T-cell (primary cell): ENCODE data around the gene NPC1L1. TPM values are rescaled to one million over a fixed set of nuclear protein-coding genes. Genes with fewer than 3 reads are reported as not detected.

Experiments
- ATAC-seq, 4 experiments: fragments of 200-7000 bp in 3 of 4; fragments of 150-1000 bp in 1 of 4; cut with Tn5 transposase; replicated peaks in 1 of 4; 1 replicate in 3 of 4; 2 replicates in 1 of 4; pipeline ENCODE4 v1.10.0; 2021; ENCODE audit warnings: moderate library complexity in 3 of 4, mild to moderate bottlenecking in 2 of 4, moderate number of reproducible peaks in 1 of 4
- CTCF ChIA-PET, 2 donors: fragments of 300-600 bp; sonication (Branson Sonifier 250); formaldehyde crosslinking; loops; one replicate each; lab custom pipeline; 2022; ENCODE audit warnings: antibody characterized with exemption in 2 of 2; lab: Charles Lee
- POLR2A ChIA-PET, 2 donors: fragments of 300-600 bp; sonication (Branson Sonifier 250); formaldehyde crosslinking; loops; one replicate each; lab custom pipeline; 2022; ENCODE audit warnings: antibody characterized with exemption in 2 of 2; lab: Charles Lee
- DNase-seq, 35 experiments: peaks; one replicate each; pipeline versions ENCODE4 v3.0.0 to v3.0.0-alpha.2; 2013 to 2023
- H3K27ac ChIP-seq: one replicate; pipeline ENCODE4 v1.5.1; 2013; ENCODE audit warnings: low read length
- H3K27me3 ChIP-seq, 2 experiments: replicated peaks in 1 of 2; 1 replicate in 1 of 2; 2 replicates in 1 of 2; pipeline versions ENCODE4 v1.6.1 to v1.7.0; 2013; ENCODE audit warnings: low read length in 1 of 2, mixed read lengths in 1 of 2; ENCODE audit not compliant: control insufficient read depth in 2 of 2, insufficient read depth in 2 of 2; ENCODE audit errors: extremely low read depth in 1 of 2
- H3K36me3 ChIP-seq, 2 donors: 1 replicate in 1 of 2; 2 replicates in 1 of 2; pipeline versions ENCODE4 v1.6.1 to v1.7.0; 2013; ENCODE audit warnings: low read length in 1 of 2; ENCODE audit not compliant: control insufficient read depth in 2 of 2, insufficient read depth in 1 of 2; ENCODE audit errors: extremely low read depth in 1 of 2
- H3K4me1 ChIP-seq, 2 experiments: 1 replicate in 1 of 2; 2 replicates in 1 of 2; pipeline versions ENCODE4 v1.6.1 to v1.7.0; 2013; ENCODE audit warnings: low read length in 2 of 2, mixed read lengths in 1 of 2; ENCODE audit not compliant: insufficient read depth in 2 of 2, control insufficient read depth in 1 of 2; ENCODE audit errors: extremely low read depth in 1 of 2
- H3K4me3 ChIP-seq, 2 donors: 1 replicate in 1 of 2; 2 replicates in 1 of 2; pipeline versions ENCODE4 v1.5.1 to v1.7.0; 2013; ENCODE audit warnings: mild to moderate bottlenecking in 2 of 2, low read length in 1 of 2, moderate library complexity in 1 of 2; ENCODE audit not compliant: control insufficient read depth in 1 of 2; ENCODE audit errors: extremely low read depth in 1 of 2
- H3K9me3 ChIP-seq: 2 replicates; pipeline ENCODE4 v1.7.0; 2013
- H3K27ac Mint-ChIP-seq, 2 donors: one replicate each; pipeline ENCODE4 v1.8.0; 2020 to 2021; ENCODE audit warnings: mild to moderate bottlenecking in 2 of 2, mixed read lengths in 2 of 2
- H3K27me3 Mint-ChIP-seq, 2 donors: one replicate each; pipeline ENCODE4 v1.8.0; 2021 to 2022; ENCODE audit warnings: mixed read lengths in 2 of 2
- H3K36me3 Mint-ChIP-seq: one replicate; pipeline ENCODE4 v1.8.0; 2021; ENCODE audit warnings: mixed read lengths
- H3K4me1 Mint-ChIP-seq, 3 donors: one replicate each; pipeline ENCODE4 v1.8.0; 2020 to 2022; ENCODE audit warnings: mixed read lengths in 3 of 3, mild to moderate bottlenecking in 1 of 3
- H3K4me3 Mint-ChIP-seq, 3 donors: one replicate each; pipeline ENCODE4 v1.8.0; 2020 to 2022; ENCODE audit warnings: mild to moderate bottlenecking in 3 of 3, mixed read lengths in 3 of 3, moderate library complexity in 3 of 3
- H3K9me3 Mint-ChIP-seq, 3 donors: one replicate each; pipeline ENCODE4 v1.8.0; 2020 to 2022; ENCODE audit warnings: mixed read lengths in 3 of 3
- WGBS: methylation state at CpG from one replicate; pipeline ENCODE4 v1.1.5; 2013; ENCODE audit warnings: missing lambda C conversion rate; ENCODE audit not compliant: insufficient coverage; 5-methylcytosine and 5-hydroxymethylcytosine counted together
- total RNA-seq, 35 experiments: library from RNA in 6 of 35; stranded (reverse) in 6 of 35; fragments of 120-200 nt in 1 of 35; gene quantifications; one replicate each; pipeline versions ENCODE4 v1.2.1 to v1.2.4 and lab custom pipeline; 2013 to 2026

The NPC1L1 gene
- total RNA-seq, 5 donors from 2014 or later (not counting 1 experiment from before 2014, with no cell fraction given), result 0.06 to 0.50 (median 0.10) TPM; not detected in 1

- no peak overlapping the region for H3K27ac ChIP-seq
- ATAC-seq (no peak), DNase-seq (no peak)
- no CpG with 5 or more reads among the region's 5 CpGs for WGBS
- no peaks in the 10 kb centered on the region for H3K9me3 ChIP-seq
- H3K4me3 ChIP-seq, result no peak overlapping the region
- Mint-ChIP-seq H3K27me3 (no peaks in the 10 kb centered on the region), H3K9me3 (no peaks in the 10 kb centered on the region), H3K4me3 (no peak overlapping the region), H3K27ac (no peak overlapping the region), H3K4me1 (peaks cover 86 to 89% (median 87%) of the 10 kb centered on the region in 3 donors), H3K36me3 (peaks cover 47% of the 10 kb centered on the region)
- ChIA-PET POLR2A (no interaction called here), CTCF (no interaction called here)
- H3K4me1 ChIP-seq, result peaks cover 16 to 45% of the 10 kb centered on the region in 2 experiments
- H3K27me3 ChIP-seq, result no peaks in the 10 kb centered on the region
- H3K36me3 ChIP-seq, result peaks cover 5 to 49% of the 10 kb centered on the region in 2 donors
Observed at GRCh38 chr7:44465490-44465889, 75.6 kb downstream of the NPC1L1 start.

GRCh38 chr7:44463169-44463808 is 77.8 kb downstream of the NPC1L1 start:
- no peaks in the 10 kb centered on the region for H3K9me3 Mint-ChIP-seq
- DNase-seq (peak in 1 of 35 experiments; percentile 40), ATAC-seq (no peak)
- no peak overlapping the region for H3K27ac ChIP-seq
- H3K4me3 ChIP-seq, result no peak overlapping the region
- H3K36me3 ChIP-seq, result peaks cover 3 to 40% of the 10 kb centered on the region in 2 donors
- WGBS, result no CpG with 5 or more reads among the region's 1 CpG
- ChIA-PET CTCF (interaction anchor here (0.5 to 0.6 kb wide), 4 partner anchors 12 to 270 kb away, joined by 3 to 6 read pairs (median 3); no protein-coding TSS in a partner anchor), POLR2A (no interaction called here)
- H3K27me3 Mint-ChIP-seq, result no peaks in the 10 kb centered on the region
- no peak overlapping the region for H3K4me3 Mint-ChIP-seq
- H3K4me1 Mint-ChIP-seq, result peaks cover 81 to 86% (median 83%) of the 10 kb centered on the region in 3 donors
- no peaks in the 10 kb centered on the region for H3K27me3 ChIP-seq
- H3K36me3 Mint-ChIP-seq, result peaks cover 38% of the 10 kb centered on the region
- H3K27ac Mint-ChIP-seq, result no peak overlapping the region
- H3K4me1 ChIP-seq, result peaks cover 23 to 40% of the 10 kb centered on the region in 2 experiments
- no peaks in the 10 kb centered on the region for H3K9me3 ChIP-seq

Other genes with a start within 250 kb of the NPC1L1 start
- under 1 TPM in 1 of 5 donors, not detected in 4; 0.35 TPM for gene CAMK2B, start 215.7 kb downstream of the NPC1L1 start, total RNA-seq
- gene NUDCD3, start 50.7 kb downstream of the NPC1L1 start, total RNA-seq, result 100 to 1,000 TPM in 1 of 5 donors, 10 to 100 TPM in 4; 87.9 to 106 (median 95.9) TPM
- 100 to 1,000 TPM in 4 of 5 donors, 10 to 100 TPM in 1; 97.5 to 118 (median 107) TPM for gene DDX56, start 32.6 kb upstream of the NPC1L1 start, total RNA-seq
- gene TMED4, start 40.9 kb upstream of the NPC1L1 start, total RNA-seq, result 100 to 1,000 TPM in 1 of 5 donors, 10 to 100 TPM in 4; 84.5 to 106 (median 93.1) TPM
- gene OGDH, start 65.3 kb upstream of the NPC1L1 start, total RNA-seq, result 100 to 1,000 TPM in 3 of 5 donors, 10 to 100 TPM in 2; 58.9 to 113 (median 108) TPM
- gene ZMIZ2, start 207.5 kb upstream of the NPC1L1 start, total RNA-seq, result 100 to 1,000 TPM; 112 to 172 (median 145) TPM